H9 (cell line): Measurements from ENCODE around the gene BEST3. TPM values are rescaled to one million over a fixed set of nuclear protein-coding genes. Genes with fewer than 3 reads are reported as not detected.

Experiments used
- DNase-seq: peaks from one replicate; pipeline ENCODE4 v3.0.0-alpha.2; 2017
- H2AFZ ChIP-seq: one replicate; pipeline ENCODE4 v1.6.1; 2013; ENCODE audit warnings: mild to moderate bottlenecking, low read length, control low read depth, moderate library complexity
- H2AK5ac ChIP-seq: 2 replicates; pipeline ENCODE4 v1.6.1; 2013; ENCODE audit warnings: low read length, control low read depth, mixed read lengths; ENCODE audit not compliant: insufficient read length
- H2BK120ac ChIP-seq: one replicate; pipeline ENCODE4 v1.6.1; 2013; ENCODE audit warnings: low read depth, mild to moderate bottlenecking, low read length, control low read depth, inconsistent platforms; ENCODE audit not compliant: poor library complexity, severe bottlenecking
- H2BK12ac ChIP-seq: 2 replicates; pipeline ENCODE4 v1.6.1; 2013; ENCODE audit warnings: low read length, control low read depth, mixed read lengths, low read depth; ENCODE audit not compliant: insufficient read length
- H2BK15ac ChIP-seq: 2 replicates; pipeline ENCODE4 v1.6.1; 2013; ENCODE audit warnings: low read depth, low read length, control low read depth
- H2BK20ac ChIP-seq: one replicate; pipeline ENCODE4 v1.6.1; 2013; ENCODE audit warnings: low read depth, mild to moderate bottlenecking, low read length, control low read depth, inconsistent platforms; ENCODE audit not compliant: poor library complexity, severe bottlenecking
- H2BK5ac ChIP-seq: 2 replicates; pipeline ENCODE4 v1.6.1; 2013; ENCODE audit warnings: low read length, control low read depth, mixed read lengths; ENCODE audit not compliant: insufficient read length
- H3K14ac ChIP-seq: 2 replicates; pipeline ENCODE4 v1.6.1; 2013; ENCODE audit warnings: low read length, control low read depth; ENCODE audit not compliant: insufficient read depth
- H3K18ac ChIP-seq: 2 replicates; pipeline ENCODE4 v1.6.1; 2013; ENCODE audit warnings: low read depth, mild to moderate bottlenecking, mixed read lengths, low read length, control low read depth; ENCODE audit not compliant: insufficient read length
- H3K23ac ChIP-seq: 2 replicates; pipeline ENCODE4 v1.6.1; 2013; ENCODE audit warnings: low read length, control low read depth, mixed read lengths, low read depth; ENCODE audit not compliant: insufficient read length
- H3K23me2 ChIP-seq: 2 replicates; pipeline ENCODE4 v1.6.1; 2013; ENCODE audit warnings: low read depth, mild to moderate bottlenecking, mixed read lengths, low read length, control low read depth; ENCODE audit not compliant: insufficient read length, poor library complexity, severe bottlenecking
- H3K27ac ChIP-seq: 2 replicates; pipeline ENCODE4 v1.5.1; 2013; ENCODE audit warnings: low read length, control low read depth, mixed read lengths, low read depth; ENCODE audit not compliant: insufficient read length
- H3K27me3 ChIP-seq: 2 replicates; pipeline ENCODE4 v1.6.1; 2013; ENCODE audit warnings: low read length, control low read depth, inconsistent platforms; ENCODE audit not compliant: insufficient read depth
- H3K4ac ChIP-seq: 2 replicates; pipeline ENCODE4 v1.6.1; 2013; ENCODE audit warnings: low read depth, mild to moderate bottlenecking, control low read depth, inconsistent platforms, low read length, moderate library complexity
- H3K4me1 ChIP-seq: 2 replicates; pipeline ENCODE4 v1.6.1; 2013; ENCODE audit warnings: low read length, control low read depth, inconsistent platforms; ENCODE audit not compliant: insufficient read depth
- H3K4me2 ChIP-seq: 2 replicates; pipeline ENCODE4 v1.6.1; 2013; ENCODE audit warnings: low read length, control low read depth, mixed read lengths; ENCODE audit not compliant: insufficient read length, insufficient read depth
- H3K56ac ChIP-seq: 2 replicates; pipeline ENCODE4 v1.6.1; 2013; ENCODE audit warnings: low read depth, mild to moderate bottlenecking, mixed read lengths, low read length, control low read depth; ENCODE audit not compliant: insufficient read length
- H3K79me1 ChIP-seq: 2 replicates; pipeline ENCODE4 v1.6.1; 2013; ENCODE audit warnings: low read depth, mild to moderate bottlenecking, moderate library complexity, low read length, control low read depth, inconsistent platforms; ENCODE audit not compliant: insufficient read depth, poor library complexity, severe bottlenecking
- H3K79me2 ChIP-seq: 2 replicates; pipeline ENCODE4 v1.6.1; 2013; ENCODE audit warnings: low read length, control low read depth, inconsistent platforms; ENCODE audit not compliant: insufficient read depth
- H3K9ac ChIP-seq: 2 replicates; pipeline ENCODE4 v1.6.1; 2013; ENCODE audit warnings: low read length, control low read depth, mixed read lengths; ENCODE audit not compliant: insufficient read length; ENCODE audit errors: extremely low read depth
- H3K9me3 ChIP-seq: one replicate; pipeline ENCODE4 v1.6.1; 2013; ENCODE audit warnings: low read depth, low read length, inconsistent platforms; ENCODE audit not compliant: control insufficient read depth
- H3T11ph ChIP-seq: one replicate; pipeline ENCODE4 v1.6.1; 2013; ENCODE audit warnings: mild to moderate bottlenecking, low read length, control low read depth, inconsistent platforms
- H4K20me1 ChIP-seq: one replicate; pipeline ENCODE4 v1.6.1; 2013; ENCODE audit not compliant: control insufficient read depth, insufficient read length, insufficient read depth
- H4K5ac ChIP-seq: 2 replicates; pipeline ENCODE4 v1.6.1; 2013; ENCODE audit warnings: low read depth, mild to moderate bottlenecking, mixed read lengths, low read length, control low read depth; ENCODE audit not compliant: insufficient read length
- H4K8ac ChIP-seq: replicated peaks from 2 replicates; pipeline ENCODE4 v1.6.1; 2013; ENCODE audit warnings: low read length, control low read depth, mixed read lengths, low read depth; ENCODE audit not compliant: insufficient read length
- H4K91ac ChIP-seq: 2 replicates; pipeline ENCODE4 v1.6.1; 2013; ENCODE audit warnings: low read depth, mild to moderate bottlenecking, moderate library complexity, mixed read lengths, low read length, control low read depth; ENCODE audit not compliant: insufficient read length
- H3K27ac Mint-ChIP-seq, 3 experiments: 2 replicates in 2 of 3; 3 replicates in 1 of 3; pipeline ENCODE4 v1.8.0; 2020 to 2021; ENCODE audit warnings: mixed read lengths in 3 of 3, mild to moderate bottlenecking in 1 of 3, moderate library complexity in 1 of 3
- H3K27me3 Mint-ChIP-seq: 2 replicates; pipeline ENCODE4 v1.8.0; 2021; ENCODE audit warnings: low read depth, mild to moderate bottlenecking, moderate library complexity, mixed read lengths
- H3K36me3 Mint-ChIP-seq, 3 experiments: 2 replicates in 2 of 3; 3 replicates in 1 of 3; pipeline ENCODE4 v1.8.0; 2020 to 2021; ENCODE audit warnings: low read depth in 3 of 3, mixed read lengths in 3 of 3; ENCODE audit not compliant: insufficient read depth in 1 of 3
- H3K4me1 Mint-ChIP-seq, 2 experiments: 2 replicates each; pipeline ENCODE4 v1.8.0; 2020; ENCODE audit warnings: mixed read lengths in 2 of 2
- H3K4me3 Mint-ChIP-seq, 2 experiments: 2 replicates in 1 of 2; 3 replicates in 1 of 2; pipeline ENCODE4 v1.8.0; 2020 to 2021; ENCODE audit warnings: mild to moderate bottlenecking in 2 of 2, mixed read lengths in 2 of 2, moderate library complexity in 1 of 2
- H3K9me3 Mint-ChIP-seq, 2 experiments: 2 replicates in 1 of 2; 3 replicates in 1 of 2; pipeline ENCODE4 v1.8.0; 2020; ENCODE audit warnings: mild to moderate bottlenecking in 2 of 2, mixed read lengths in 2 of 2, moderate library complexity in 1 of 2
- CTCF ChIP-seq: fragments of 200-600 bp; sonication (generic); conservative IDR thresholded peaks from 3 replicates; pipeline ENCODE4 v1.8.0; 2021; ENCODE audit warnings: antibody characterized with exemption, mild to moderate bottlenecking
- WGBS: extraction: QIAGEN DNeasy Blood & Tissue Kit; methylation state at CpG from one replicate; pipeline ENCODE4 v1.1.7; 2013; ENCODE audit warnings: missing lambda C conversion rate, low lambda C conversion rate, mixed read lengths; ENCODE audit not compliant: insufficient read length; ENCODE audit errors: extremely low coverage; 5-methylcytosine and 5-hydroxymethylcytosine counted together
- total RNA-seq: library from RNA; stranded (reverse); gene quantifications from 2 replicates; pipeline ENCODE4 v1.2.1, GENCODE V29; 2021

Gene BEST3
- total RNA-seq, 1 experiment from 2014 or later, result 0.42 TPM

DNA sequence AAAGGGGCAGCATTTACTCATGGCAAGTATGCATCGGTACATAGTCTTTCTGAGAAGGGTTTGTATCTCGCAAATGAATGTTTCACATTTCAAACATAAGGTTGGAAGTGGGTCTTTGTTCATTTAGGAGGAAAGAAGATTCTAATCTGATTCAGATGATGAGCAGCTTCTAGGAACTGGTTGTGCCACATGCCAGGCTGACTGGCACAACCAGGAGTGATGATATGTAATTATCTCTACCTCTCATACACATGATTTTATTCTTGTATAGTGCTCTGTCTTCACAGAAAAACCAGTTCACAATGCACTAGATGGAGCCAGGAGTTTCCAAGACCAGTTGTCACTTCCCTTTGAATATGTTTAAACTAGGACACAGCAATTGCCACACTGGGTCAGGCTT is 13.7 kb upstream of the BEST3 start:
- Histone ChIP-seq H2BK5ac (no peak overlapping the region), H2BK12ac (no peak overlapping the region), H3K4me1 (no peaks in the 10 kb centered on the region; the same call in 1 of the 2 replicates), H3K23me2 (no peaks in the 10 kb centered on the region), H3K79me2 (no peaks in the 10 kb centered on the region), H3K23ac (no peak overlapping the region), H3K27ac (no peak overlapping the region), H3T11ph (no peak overlapping the region), H4K8ac (no peak overlapping the region), H4K91ac (no peak overlapping the region), H2AFZ (no peak overlapping the region), H3K9ac (no peak overlapping the region), H3K4me2 (no peak overlapping the region), H3K14ac (no peak overlapping the region), H2BK120ac (no peak overlapping the region), H3K4ac (no peak overlapping the region), H2AK5ac (no peak overlapping the region), H3K27me3 (no peaks in the 10 kb centered on the region), H3K56ac (no peak overlapping the region), H2BK15ac (no peak overlapping the region), H3K79me1 (no peaks in the 10 kb centered on the region), H2BK20ac (no peak overlapping the region), H3K9me3 (no peaks in the 10 kb centered on the region), H4K5ac (no peak overlapping the region), H4K20me1 (no peaks in the 10 kb centered on the region), H3K18ac (no peak overlapping the region)
- no peak overlapping the region for H3K4me3 Mint-ChIP-seq
- no peaks in the 10 kb centered on the region for H3K9me3 Mint-ChIP-seq
- no peak for TF ChIP-seq CTCF
- H3K27me3 Mint-ChIP-seq, result no peaks in the 10 kb centered on the region
- no peaks in the 10 kb centered on the region for H3K36me3 Mint-ChIP-seq
- peaks cover 3% of the 10 kb centered on the region in 2 experiments for H3K4me1 Mint-ChIP-seq
- no peak for DNase-seq
- no CpG with 5 or more reads among the region's 2 CpGs for WGBS
- no peak overlapping the region; a peak in 1 of 7 replicates for H3K27ac Mint-ChIP-seq
